Panc1 (cell line): ENCODE data around the gene NPEPL1.

Experiments
- CTCF ChIP-seq: fragments of 450-650 bp; IDR thresholded peaks from 2 replicates; pipeline ENCODE4 v1.5.1; 2017; ENCODE audit warnings: mild to moderate bottlenecking
- POLR2AphosphoS5 ChIP-seq: IDR thresholded peaks from 2 replicates; pipeline ENCODE4 v1.6.1; 2012; ENCODE audit warnings: mild to moderate bottlenecking, low read depth, low read length, moderate library complexity
- SIN3A ChIP-seq: IDR thresholded peaks from 2 replicates; pipeline ENCODE4 v1.6.1; 2012; ENCODE audit warnings: low read depth, mild to moderate bottlenecking, low read length, moderate library complexity, borderline replicate concordance; ENCODE audit not compliant: insufficient read depth

- TF ChIP-seq CTCF (no peak), POLR2AphosphoS5 (no peak), SIN3A (no peak)
Measured at GRCh38 chr20:58655328-58656107, 37.1 kb upstream of the NPEPL1 start.
